CD4-positive, alpha-beta T cell treated with Interleukin-15 for 4 hours (primary cell): Measurements from ENCODE around the gene PBX4.

Experiments
- DNase-seq: peaks from one replicate; pipeline ENCODE4 v3.0.0-alpha.2; 2020; ENCODE audit warnings: low spot score

Gene PBX4

GRCh38 chr19:19525611-19526380 is 92.7 kb downstream of the PBX4 start:
- DNase-seq: no peak

GRCh38 chr19:19524053-19524452 is 94.4 kb downstream of the PBX4 start:
- no peak for DNase-seq

- DNase-seq: no peak
These were observed 95.3 kb downstream of the PBX4 start for GRCh38 chr19:19523177-19523576.

GRCh38 chr19:19520989-19521388 is 97.5 kb downstream of the PBX4 start:
- no peak for DNase-seq

GRCh38 chr19:19517235-19517619 is 101.3 kb downstream of the PBX4 start:
- DNase-seq: no peak

- DNase-seq: peak; percentile 95
These were observed 102.6 kb downstream of the PBX4 start, which contains the start of gene NDUFA13 for GRCh38 chr19:19515642-19516519. Gene NDUFA13 (plus strand): TSS chr19:19516225. CDS start chr19:19516239, 14 bp downstream.

- no peak for DNase-seq
These were observed 103.4 kb downstream of the PBX4 start, which contains the start of gene TSSK6 for GRCh38 chr19:19514881-19515641. Gene TSSK6 (minus strand): TSS chr19:19515548. CDS start chr19:19515427, 121 bp downstream.

GRCh38 chr19:19514215-19514657 is 104.3 kb downstream of the PBX4 start:
- no peak for DNase-seq

GRCh38 chr19:19513682-19514081 is 104.8 kb downstream of the PBX4 start:
- no peak for DNase-seq
